Vagina (tissue), 2 donors: Measurements from ENCODE around the gene ARL17B.
"Not testable (repeated sequence)": the region's sequence is repeated elsewhere in the genome, so short reads cannot be mapped to it uniquely, and the experiment has no call there.

Experiments used
- CTCF ChIP-seq, 3 experiments: fragments of 450-650 bp in 2 of 3; fragments of 200-600 bp in 1 of 3; sonication (generic) in 1 of 3; IDR thresholded peaks; one replicate each; pipeline ENCODE4 v1.5.1; 2017 to 2019; ENCODE audit warnings: antibody characterized with exemption in 3 of 3, mild to moderate bottlenecking in 2 of 3, moderate library complexity in 2 of 3
- POLR2A ChIP-seq, 2 donors: fragments of 450-650 bp; IDR thresholded peaks; one replicate each; pipeline ENCODE4 v1.6.1; 2017; ENCODE audit warnings: antibody characterized with exemption in 2 of 2, mild to moderate bottlenecking in 2 of 2, moderate library complexity in 2 of 2
- POLR2AphosphoS5 ChIP-seq, 2 donors: sonication (generic); formaldehyde crosslinking; IDR thresholded peaks; one replicate each; pipeline ENCODE4 v1.9.0; 2017; ENCODE audit warnings: antibody characterized with exemption in 2 of 2, mild to moderate bottlenecking in 2 of 2, low read depth in 1 of 2; ENCODE audit not compliant: insufficient read depth in 1 of 2

DNA sequence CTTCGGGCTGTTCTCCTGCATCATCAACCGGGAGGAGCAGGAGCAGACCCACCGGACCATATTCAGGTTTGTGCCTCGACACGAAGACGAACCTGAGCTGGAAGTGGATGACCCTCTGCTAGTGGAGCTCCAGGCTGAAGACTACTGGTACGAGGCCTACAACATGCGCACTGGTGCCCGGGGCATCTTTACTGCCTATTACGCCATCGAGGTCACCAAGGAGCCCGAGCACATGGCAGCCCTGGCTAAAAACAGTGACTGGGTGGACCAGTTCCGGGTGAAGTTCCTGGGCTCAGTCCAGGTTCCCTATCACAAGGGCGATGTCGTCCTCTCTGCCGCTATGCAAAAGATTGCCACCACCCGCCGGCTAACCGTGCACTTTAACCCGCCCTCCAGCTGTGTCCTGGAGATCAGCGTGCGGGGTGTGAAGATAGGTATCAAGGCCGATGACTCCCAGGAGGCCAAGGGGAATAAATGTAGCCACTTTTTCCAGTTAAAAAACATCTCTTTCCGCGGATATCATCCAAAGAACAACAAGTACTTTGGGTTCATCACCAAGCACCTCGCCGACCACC lies 117.1 kb downstream of the ARL17B start:
- TF ChIP-seq POLR2A (IDR thresholded peaks at IDR 0.05); CTCF (IDR thresholded peaks at IDR 0.05); POLR2AphosphoS5 (IDR thresholded peaks at IDR 0.05; ENCODE audit: insufficient read depth in 1 of 2, low read depth in 1 of 2): not testable (repeated sequence)
